HUES6 (cell line): ENCODE data around the gene ESRRG.

ENCODE experiments used
- H3K27ac ChIP-seq: 2 replicates; pipeline ENCODE4 v1.7.0; 2013; ENCODE audit warnings: low read depth, mild to moderate bottlenecking, low read length, inconsistent platforms
- H3K27me3 ChIP-seq: 2 replicates; pipeline ENCODE4 v1.6.1; 2013; ENCODE audit warnings: low read length; ENCODE audit not compliant: control insufficient read depth, insufficient read depth
- H3K36me3 ChIP-seq: 2 replicates; pipeline ENCODE4 v1.6.1; 2013; ENCODE audit warnings: low read length; ENCODE audit not compliant: control insufficient read depth, insufficient read depth
- H3K4me1 ChIP-seq: 2 replicates; pipeline ENCODE4 v1.6.1; 2013; ENCODE audit warnings: low read length; ENCODE audit not compliant: control insufficient read depth, insufficient read depth
- H3K4me3 ChIP-seq: 2 replicates; pipeline ENCODE4 v1.5.1; 2013; ENCODE audit warnings: low read depth, low read length
- H3K9ac ChIP-seq: one replicate; pipeline ENCODE4 v1.6.1; 2013; ENCODE audit warnings: mild to moderate bottlenecking, low read length
- H3K9me3 ChIP-seq: 2 replicates; pipeline ENCODE4 v1.6.1; 2013; ENCODE audit warnings: low read depth, low read length; ENCODE audit not compliant: control insufficient read depth, insufficient read depth

ESRRG gene

DNA sequence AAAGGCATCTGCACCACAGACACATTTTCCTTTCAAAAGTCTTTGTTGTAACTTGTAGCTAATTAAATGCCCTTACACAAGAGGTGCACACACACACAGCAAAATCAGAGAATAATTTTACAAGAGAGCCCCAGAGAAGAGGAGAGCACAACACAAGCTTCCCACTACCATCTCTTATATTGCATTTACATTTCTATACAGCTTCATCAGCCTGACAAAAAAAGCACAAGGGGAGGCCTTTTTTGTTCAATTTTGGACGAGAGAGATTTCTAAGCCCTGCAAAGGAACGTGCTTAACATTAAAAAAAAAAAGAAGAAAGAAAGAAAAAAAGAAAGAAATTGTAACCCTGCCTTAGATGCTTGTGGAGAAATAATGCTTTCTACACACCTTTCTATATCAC lies 17.1 kb upstream of the ESRRG start:
- Histone ChIP-seq H3K27ac (0 out of 2 replicates have a peak overlapping the region, but pooled peaks have one; percentile 20), H3K9ac (no peak overlapping the region), H3K27me3 (no peaks in the 10 kb centered on the region), H3K4me3 (peak overlapping the region; percentile 15; the same call in 1 of the 2 replicates), H3K9me3 (no peaks in the 10 kb centered on the region), H3K4me1 (peaks cover 17% of the 10 kb centered on the region), H3K36me3 (no peaks in the 10 kb centered on the region)

DNA sequence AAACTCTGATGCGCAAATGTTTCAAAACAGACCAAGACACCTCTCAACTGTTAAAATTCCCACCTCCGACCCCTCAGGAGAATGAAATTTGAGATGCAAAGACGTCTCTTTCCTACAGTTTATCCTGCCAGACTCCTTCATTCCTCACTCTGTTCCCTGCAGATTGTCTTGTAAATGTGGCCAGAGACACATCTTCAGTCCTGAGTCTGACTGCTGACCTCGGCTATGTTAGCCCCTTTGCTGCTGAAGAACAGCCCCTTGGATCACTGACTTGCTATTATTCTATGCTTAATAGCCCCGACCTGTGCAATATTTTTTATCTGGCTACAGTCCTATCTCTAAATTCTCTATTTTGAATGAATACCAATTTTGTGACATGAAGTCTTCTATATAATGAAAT lies 16.6 kb upstream of the ESRRG start:
- peak overlapping the region; percentile 15; the same call in 1 of the 2 replicates for H3K4me3 ChIP-seq

GRCh38 chr1:216732121-216732520 lies 8.9 kb upstream of the ESRRG start:
- Histone ChIP-seq H3K27ac (no peak overlapping the region), H3K36me3 (no peaks in the 10 kb centered on the region), H3K27me3 (no peaks in the 10 kb centered on the region), H3K4me3 (no peak overlapping the region), H3K9ac (no peak overlapping the region), H3K9me3 (no peaks in the 10 kb centered on the region), H3K4me1 (peaks cover 5% of the 10 kb centered on the region)

More for the DNA sequence above, 16.6 kb upstream of the ESRRG start:
- H3K27me3 ChIP-seq = no peaks in the 10 kb centered on the region
- no peaks in the 10 kb centered on the region for H3K9me3 ChIP-seq
- 0 out of 2 replicates have a peak overlapping the region, but pooled peaks have one; percentile 11 for H3K27ac ChIP-seq
- no peak overlapping the region for H3K9ac ChIP-seq
- H3K4me1 ChIP-seq = peaks cover 17% of the 10 kb centered on the region
- H3K36me3 ChIP-seq = no peaks in the 10 kb centered on the region

DNA sequence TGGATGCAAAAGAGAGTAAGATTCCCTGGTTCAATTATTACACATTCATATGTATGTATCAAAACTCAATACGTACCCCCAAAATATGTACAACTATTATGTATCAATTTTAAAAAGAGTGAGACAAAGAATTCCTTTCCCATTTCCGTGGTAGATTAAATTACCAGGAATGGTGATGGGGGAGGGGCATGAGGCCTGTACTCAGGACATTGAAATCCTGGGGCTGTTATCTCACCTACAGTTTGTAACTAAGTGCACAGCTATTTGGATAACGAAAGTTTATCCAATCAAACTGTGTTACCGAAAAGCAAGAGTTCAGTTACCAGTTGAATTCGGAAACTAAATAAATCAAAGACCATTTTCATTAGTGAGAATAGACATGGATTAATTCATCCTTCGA lies 8.3 kb upstream of the ESRRG start:
- Histone ChIP-seq H3K4me3 (no peak overlapping the region), H3K27ac (no peak overlapping the region), H3K4me1 (peaks cover 5% of the 10 kb centered on the region), H3K36me3 (no peaks in the 10 kb centered on the region), H3K9me3 (no peaks in the 10 kb centered on the region), H3K27me3 (no peaks in the 10 kb centered on the region), H3K9ac (no peak overlapping the region)

GRCh38 chr1:216726435-216726834 lies 3.2 kb upstream of the ESRRG start:
- Histone ChIP-seq H3K4me3 (no peak overlapping the region), H3K4me1 (peaks cover 13% of the 10 kb centered on the region)

GRCh38 chr1:216722821-216723220 lies 408 bp downstream of the ESRRG start:
- Histone ChIP-seq H3K4me3 (peak overlapping the region; percentile 73), H3K9me3 (no peaks in the 10 kb centered on the region), H3K9ac (no peak overlapping the region), H3K36me3 (no peaks in the 10 kb centered on the region), H3K4me1 (peaks cover 10% of the 10 kb centered on the region), H3K27me3 (peaks cover 4% of the 10 kb centered on the region; the same call in 1 of the 2 replicates), H3K27ac (no peak overlapping the region)

More at GRCh38 chr1:216726435-216726834, 3.2 kb upstream of the ESRRG start:
- no peak overlapping the region for H3K9ac ChIP-seq
- no peak overlapping the region for H3K27ac ChIP-seq
- no peaks in the 10 kb centered on the region for H3K9me3 ChIP-seq
- H3K36me3 ChIP-seq = no peaks in the 10 kb centered on the region
- H3K27me3 ChIP-seq = peaks cover 4% of the 10 kb centered on the region; the same call in 1 of the 2 replicates

DNA sequence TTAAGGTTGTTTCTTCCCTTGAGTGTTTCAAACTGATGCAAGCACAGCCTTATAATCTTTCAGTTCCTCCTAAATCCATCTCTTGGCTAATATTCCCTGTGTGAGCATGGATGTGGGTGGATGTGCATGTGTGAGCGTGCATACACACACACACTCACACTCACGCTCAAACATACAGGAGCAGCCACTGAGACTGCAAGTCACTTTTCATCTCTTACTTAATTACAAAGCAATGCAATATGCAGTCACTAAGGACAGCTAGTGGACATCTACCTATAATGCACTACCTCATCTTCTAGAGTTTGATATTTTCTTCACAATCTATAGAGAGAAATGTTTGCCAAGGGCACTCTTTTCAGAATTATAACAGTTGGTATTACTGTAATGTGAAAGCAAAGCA lies 1.4 kb downstream of the ESRRG start:
- H3K27ac ChIP-seq = no peak overlapping the region

GRCh38 chr1:216721062-216721461 lies 2.2 kb downstream of the ESRRG start:
- Histone ChIP-seq H3K9me3 (no peaks in the 10 kb centered on the region), H3K36me3 (no peaks in the 10 kb centered on the region), H3K9ac (no peak overlapping the region), H3K27me3 (peaks cover 4% of the 10 kb centered on the region; the same call in 1 of the 2 replicates), H3K4me1 (peaks cover 10% of the 10 kb centered on the region), H3K27ac (no peak overlapping the region), H3K4me3 (no peak overlapping the region)

More for the DNA sequence above, 1.4 kb downstream of the ESRRG start:
- Histone ChIP-seq H3K36me3 (no peaks in the 10 kb centered on the region), H3K9ac (no peak overlapping the region), H3K4me1 (peaks cover 10% of the 10 kb centered on the region), H3K4me3 (no peak overlapping the region), H3K27me3 (peaks cover 4% of the 10 kb centered on the region; the same call in 1 of the 2 replicates), H3K9me3 (no peaks in the 10 kb centered on the region)

DNA sequence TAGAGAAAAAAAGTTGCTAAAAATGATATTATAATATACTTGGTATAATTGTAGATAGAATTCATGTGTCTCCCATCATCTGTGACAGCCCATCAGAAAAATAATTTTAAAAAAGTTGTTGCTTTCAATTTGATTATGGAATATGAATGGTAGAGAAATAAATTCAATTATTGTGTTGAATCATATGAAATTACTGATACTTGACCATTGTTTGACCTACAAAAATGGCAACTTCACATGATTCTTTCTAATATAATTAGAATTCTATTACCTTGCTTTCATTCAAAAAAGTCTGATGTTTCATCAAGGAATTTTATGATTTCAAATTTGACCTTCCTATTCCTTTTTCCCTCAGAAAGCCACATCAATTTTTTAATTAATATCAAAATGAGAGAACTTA lies 11.5 kb downstream of the ESRRG start:
- no peak overlapping the region for H3K9ac ChIP-seq
- peaks cover 3% of the 10 kb centered on the region; the same call in 1 of the 2 replicates for H3K4me1 ChIP-seq
- H3K4me3 ChIP-seq = no peak overlapping the region
- no peaks in the 10 kb centered on the region for H3K9me3 ChIP-seq
- no peaks in the 10 kb centered on the region for H3K27me3 ChIP-seq
- no peak overlapping the region for H3K27ac ChIP-seq
- no peaks in the 10 kb centered on the region for H3K36me3 ChIP-seq

DNA sequence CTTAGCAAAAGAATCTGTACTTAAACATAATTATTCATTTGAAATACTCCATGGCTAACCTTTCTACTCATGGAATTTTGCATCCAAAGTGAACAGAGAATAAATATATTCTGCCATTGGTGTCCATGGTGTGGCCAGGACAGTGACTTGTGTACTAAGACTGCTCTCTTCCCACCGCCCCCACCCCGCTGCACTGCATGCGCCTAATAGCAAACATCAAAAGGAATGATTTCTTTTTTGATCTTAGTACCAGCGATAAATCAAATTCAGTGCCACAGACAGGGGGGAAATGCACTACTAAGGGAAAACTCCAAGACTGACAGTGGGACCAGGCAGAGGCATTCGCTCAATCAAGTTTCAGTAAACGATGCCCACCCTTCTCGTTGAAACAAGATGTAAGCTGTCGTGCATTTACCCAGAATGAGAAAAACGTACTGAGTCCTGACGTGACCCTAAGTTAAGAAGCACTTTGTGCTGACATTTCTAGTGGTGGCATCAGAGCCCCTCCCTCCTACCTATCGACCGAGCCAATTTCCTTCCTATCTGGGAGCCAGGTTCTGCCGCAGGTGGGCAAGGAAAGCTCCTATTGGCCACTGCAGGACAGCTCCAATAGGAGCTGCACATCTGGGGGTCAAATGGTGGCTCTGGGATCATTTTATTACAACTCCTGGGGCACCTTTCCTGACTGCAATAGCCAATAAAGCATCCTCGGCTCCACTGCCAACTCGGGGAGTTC lies 12.5 kb downstream of the ESRRG start:
- no peak overlapping the region for H3K27ac ChIP-seq
- H3K27me3 ChIP-seq = no peaks in the 10 kb centered on the region

DNA sequence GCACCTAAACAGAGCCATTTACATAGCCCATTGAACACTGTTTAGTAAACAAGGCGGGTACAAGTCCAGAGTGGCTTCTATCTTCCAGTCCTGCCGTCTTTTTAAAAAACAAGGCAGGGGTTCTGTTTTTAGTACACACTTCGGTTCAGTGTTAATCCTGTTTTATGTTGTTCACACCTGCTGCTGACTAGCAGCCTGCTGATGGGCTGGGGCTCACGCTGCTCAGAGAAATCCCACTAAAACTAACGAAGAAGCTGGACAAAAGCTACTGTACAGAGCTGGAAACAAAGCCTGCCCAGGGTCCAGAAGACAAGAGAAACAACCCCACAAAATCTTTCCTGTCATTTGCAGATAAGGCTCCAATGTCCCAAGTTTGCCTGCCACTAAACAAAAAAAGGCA lies 13.2 kb downstream of the ESRRG start:
- no peak overlapping the region for H3K27ac ChIP-seq
- H3K27me3 ChIP-seq = no peaks in the 10 kb centered on the region
- H3K4me1 ChIP-seq = peaks cover 3% of the 10 kb centered on the region; the same call in 1 of the 2 replicates

More for the DNA sequence above, 12.5 kb downstream of the ESRRG start:
- Histone ChIP-seq H3K4me3 (no peak overlapping the region), H3K36me3 (no peaks in the 10 kb centered on the region), H3K9ac (no peak overlapping the region), H3K4me1 (peaks cover 3% of the 10 kb centered on the region; the same call in 1 of the 2 replicates), H3K9me3 (no peaks in the 10 kb centered on the region)

More for the DNA sequence above, 13.2 kb downstream of the ESRRG start:
- Histone ChIP-seq H3K36me3 (no peaks in the 10 kb centered on the region), H3K9ac (no peak overlapping the region), H3K4me3 (no peak overlapping the region), H3K9me3 (no peaks in the 10 kb centered on the region)
